ENCODE data around the gene MSN. TPM values are rescaled to one million over a fixed set of nuclear protein-coding genes. Genes with fewer than 3 reads are reported as not detected.
A peak's percentile ranks its signal among the peaks of the same experiment; 100 is the strongest.

MSN gene
- total and polyA plus RNA-seq, 12 donors, result 60.2 to 238 (median 120) TPM

DNA sequence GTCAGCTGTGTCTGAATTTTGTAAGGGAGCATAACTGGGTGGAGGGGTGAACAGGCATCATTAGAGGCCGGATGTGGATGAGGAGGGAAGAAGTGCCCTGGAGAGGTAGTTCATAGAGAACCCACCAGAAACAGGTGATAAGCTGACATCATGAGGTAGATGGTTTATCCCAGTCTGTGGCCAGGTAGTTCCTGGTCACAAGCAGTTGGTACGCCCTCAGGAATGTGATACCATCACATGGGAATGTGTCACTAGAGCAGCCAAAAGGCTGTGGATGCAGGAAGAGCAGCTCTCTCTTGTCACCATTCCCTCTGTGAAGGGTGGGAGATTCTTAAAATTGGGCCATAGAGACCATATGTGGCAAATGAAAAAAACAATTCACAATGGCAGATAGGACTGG is 21.9 kb downstream of the MSN start:
- H3K4me3 ChIP-seq, result no peak overlapping the region
- H3K4me1 ChIP-seq, result peaks cover 3 to 100% (median 97%) of the 10 kb centered on the region in 9 donors
- ATAC-seq (no peak), DNase-seq (no peak)
- no peaks in the 10 kb centered on the region for H3K9me3 ChIP-seq
- TF ChIP-seq, protein P1, sequence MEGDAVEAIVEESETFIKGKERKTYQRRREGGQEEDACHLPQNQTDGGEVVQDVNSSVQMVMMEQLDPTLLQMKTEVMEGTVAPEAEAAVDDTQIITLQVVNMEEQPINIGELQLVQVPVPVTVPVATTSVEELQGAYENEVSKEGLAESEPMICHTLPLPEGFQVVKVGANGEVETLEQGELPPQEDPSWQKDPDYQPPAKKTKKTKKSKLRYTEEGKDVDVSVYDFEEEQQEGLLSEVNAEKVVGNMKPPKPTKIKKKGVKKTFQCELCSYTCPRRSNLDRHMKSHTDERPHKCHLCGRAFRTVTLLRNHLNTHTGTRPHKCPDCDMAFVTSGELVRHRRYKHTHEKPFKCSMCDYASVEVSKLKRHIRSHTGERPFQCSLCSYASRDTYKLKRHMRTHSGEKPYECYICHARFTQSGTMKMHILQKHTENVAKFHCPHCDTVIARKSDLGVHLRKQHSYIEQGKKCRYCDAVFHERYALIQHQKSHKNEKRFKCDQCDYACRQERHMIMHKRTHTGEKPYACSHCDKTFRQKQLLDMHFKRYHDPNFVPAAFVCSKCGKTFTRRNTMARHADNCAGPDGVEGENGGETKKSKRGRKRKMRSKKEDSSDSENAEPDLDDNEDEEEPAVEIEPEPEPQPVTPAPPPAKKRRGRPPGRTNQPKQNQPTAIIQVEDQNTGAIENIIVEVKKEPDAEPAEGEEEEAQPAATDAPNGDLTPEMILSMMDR (IDR thresholded peaks at IDR 0.05), result no peak
- H3K27ac ChIP-seq, result peak overlapping the region in 6 of 10 donors; percentile 44 to 69 (median 58)
- H3K27me3 ChIP-seq, result peaks cover 0 to 14% (median 0%) of the 10 kb centered on the region in 7 donors
- intact Hi-C loops (cut with DNase I), result no loop called here
- WGBS, 2 donors, result 65 to 66% methylated on average over 2 of the region's 2 CpGs
- peaks cover 0 to 5% (median 0%) of the 10 kb centered on the region in 9 donors for H3K36me3 ChIP-seq

DNA sequence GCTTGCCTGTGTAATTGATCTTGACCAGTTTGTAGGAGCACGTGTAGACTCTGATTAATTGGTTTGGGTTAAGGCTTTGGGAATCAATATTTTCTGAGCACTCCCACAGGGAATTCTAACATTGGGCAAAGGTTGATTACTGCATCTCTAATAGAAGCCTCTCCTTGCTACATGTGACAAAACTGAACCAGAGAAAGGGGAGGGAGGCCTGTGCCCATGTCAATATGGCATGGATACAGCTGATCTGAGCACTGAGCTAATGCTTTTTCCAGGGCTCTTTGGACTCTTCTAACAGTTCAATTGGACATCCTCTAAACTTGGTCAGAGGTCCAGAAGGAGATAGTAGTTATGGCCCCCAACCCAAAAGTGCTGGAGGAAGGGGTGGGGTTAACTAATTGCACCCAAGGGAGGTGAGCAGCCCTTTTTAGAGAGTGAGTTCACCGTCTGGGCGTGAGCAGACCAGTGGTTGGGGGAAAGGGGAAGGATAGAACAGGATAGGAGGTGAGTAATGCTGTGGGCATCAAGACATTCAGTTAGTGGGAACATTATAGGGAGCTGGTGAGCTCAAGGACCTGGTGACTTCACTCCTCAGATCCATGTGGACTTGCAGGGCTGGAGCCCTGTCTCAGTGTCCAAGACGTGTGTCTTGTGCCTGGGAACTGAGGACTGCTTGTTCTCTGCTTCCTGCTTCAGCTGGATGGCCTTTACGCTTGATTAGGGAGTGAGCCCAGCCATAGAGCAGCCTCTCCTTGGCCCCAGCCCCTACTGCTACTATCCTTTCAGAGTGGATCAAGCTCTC is 22.8 kb downstream of the MSN start:
- no peak overlapping the region for H3K4me3 ChIP-seq
- ATAC-seq (peak; percentile 48 to 88 (median 70)), DNase-seq (no peak)
- H3K9me3 ChIP-seq, result no peaks in the 10 kb centered on the region
- no peaks in the 10 kb centered on the region for H3K36me3 ChIP-seq
- intact Hi-C loops (cut with DNase I), result no loop called here
- H3K4me1 ChIP-seq, result peaks cover 3 to 98% (median 96%) of the 10 kb centered on the region in 9 donors
- TF ChIP-seq, protein P1 (IDR thresholded peaks at IDR 0.05), result no peak
- H3K27me3 ChIP-seq, result peaks cover 0 to 14% (median 0%) of the 10 kb centered on the region in 7 donors
- WGBS, 2 donors, result 24 to 34% methylated on average over 5 of the region's 5 CpGs
- peak overlapping the region in 9 of 10 donors; percentile 1 to 69 (median 53) for H3K27ac ChIP-seq

DNA sequence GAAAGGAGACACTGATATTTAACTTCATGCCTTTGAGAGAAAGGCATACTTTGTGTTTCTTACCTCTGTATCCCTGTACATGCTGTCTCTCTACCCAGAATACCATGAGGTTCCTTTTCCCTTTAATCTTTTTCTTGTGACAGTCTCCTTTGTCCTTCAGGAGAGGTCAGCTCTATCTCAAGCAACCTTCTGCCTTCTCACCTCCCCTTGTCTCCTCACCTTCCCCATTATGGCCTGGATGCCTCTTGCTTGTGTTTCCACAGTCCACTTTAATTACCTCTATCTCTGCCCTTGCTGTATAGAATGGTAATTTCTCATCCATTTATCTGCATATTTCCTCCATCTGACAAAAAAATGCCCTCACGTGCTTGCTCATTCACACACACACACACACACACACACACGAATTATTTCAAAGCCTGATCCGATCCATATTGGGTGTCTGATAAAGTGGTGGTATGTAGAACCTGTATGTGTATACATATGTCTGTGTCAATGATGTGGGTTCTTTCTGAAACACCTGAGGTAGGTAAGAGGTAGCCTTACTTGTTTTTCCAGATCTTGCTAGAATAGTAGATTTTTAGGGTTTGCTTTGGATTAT is 28.5 kb downstream of the MSN start:
- Histone ChIP-seq H3K27ac (peak overlapping the region in 8 of 10 donors; percentile 46 to 90 (median 76)), H3K4me1 (peaks cover 9 to 98% (median 95%) of the 10 kb centered on the region in 9 donors), H3K4me3 (no peak overlapping the region), H3K27me3 (peaks cover 0 to 14% (median 0%) of the 10 kb centered on the region in 7 donors), H3K36me3 (peaks cover 0 to 1% (median 0%) of the 10 kb centered on the region in 9 donors), H3K9me3 (no peaks in the 10 kb centered on the region)
- intact Hi-C loops (cut with DNase I), result no loop called here
- TF ChIP-seq, protein P1 (IDR thresholded peaks at IDR 0.05), result no peak
- WGBS, 2 donors, result 59 to 72% methylated on average over 3 of the region's 3 CpGs
- ATAC-seq (no peak), DNase-seq (no peak)

DNA sequence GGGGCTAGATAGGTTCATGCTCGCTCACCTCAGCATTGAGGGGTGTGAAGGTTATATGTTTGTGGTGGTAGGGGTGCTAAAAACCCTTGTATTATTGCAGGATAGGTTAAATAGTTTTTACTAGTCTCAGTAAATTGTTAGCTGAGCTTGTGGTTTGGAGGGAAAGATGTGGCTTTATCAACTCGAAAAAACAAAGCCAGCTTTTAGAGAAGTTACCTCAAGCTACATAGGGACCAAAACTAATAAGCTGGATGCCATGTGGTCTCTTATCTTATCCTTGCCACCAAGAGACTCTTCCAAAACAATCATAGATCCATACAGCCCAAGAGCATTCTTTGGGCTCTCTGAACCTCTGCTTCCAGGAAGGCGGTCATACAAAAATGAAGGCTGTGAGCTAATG is 29.2 kb downstream of the MSN start:
- Histone ChIP-seq H3K36me3 (peaks cover 0 to 8% (median 0%) of the 10 kb centered on the region in 9 donors), H3K9me3 (no peaks in the 10 kb centered on the region), H3K4me1 (peaks cover 9 to 98% (median 95%) of the 10 kb centered on the region in 9 donors), H3K4me3 (peak overlapping the region in 1 of 10 donors; percentile 23), H3K27me3 (peaks cover 0 to 9% (median 0%) of the 10 kb centered on the region in 7 donors), H3K27ac (peak overlapping the region in 9 of 10 donors; percentile 46 to 90 (median 75))
- no peak for ATAC-seq
- TF ChIP-seq, protein P1 (IDR thresholded peaks at IDR 0.05), result no peak
- WGBS, 2 donors, result 64 to 74% methylated on average over 3 of the region's 3 CpGs
- intact Hi-C loops (cut with DNase I), result no loop called here
- DNase-seq, result no peak
